ENCODE measurements around the gene DACT1.

The DACT1 gene

DNA sequence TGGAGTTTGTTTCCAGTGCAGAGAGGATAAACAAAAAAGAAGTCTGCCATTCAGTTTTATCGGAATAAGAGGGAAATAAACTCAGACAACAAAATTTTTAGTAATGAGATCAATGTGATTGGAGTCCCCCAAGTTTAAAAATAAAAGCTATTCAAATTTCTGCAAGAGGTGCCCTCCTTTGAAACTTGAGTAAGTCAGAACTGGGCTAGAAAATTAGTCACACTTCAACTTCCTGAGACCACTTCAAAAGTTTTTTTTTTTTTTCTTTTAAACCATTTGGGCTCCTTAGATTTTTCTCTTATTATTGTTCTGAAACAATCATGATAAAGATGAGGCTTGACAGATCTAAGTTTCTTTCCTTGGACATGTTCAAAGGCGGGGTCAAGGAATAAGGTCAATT lies 3.2 kb downstream of the DACT1 start:
- TF ChIP-seq, protein P1, sequence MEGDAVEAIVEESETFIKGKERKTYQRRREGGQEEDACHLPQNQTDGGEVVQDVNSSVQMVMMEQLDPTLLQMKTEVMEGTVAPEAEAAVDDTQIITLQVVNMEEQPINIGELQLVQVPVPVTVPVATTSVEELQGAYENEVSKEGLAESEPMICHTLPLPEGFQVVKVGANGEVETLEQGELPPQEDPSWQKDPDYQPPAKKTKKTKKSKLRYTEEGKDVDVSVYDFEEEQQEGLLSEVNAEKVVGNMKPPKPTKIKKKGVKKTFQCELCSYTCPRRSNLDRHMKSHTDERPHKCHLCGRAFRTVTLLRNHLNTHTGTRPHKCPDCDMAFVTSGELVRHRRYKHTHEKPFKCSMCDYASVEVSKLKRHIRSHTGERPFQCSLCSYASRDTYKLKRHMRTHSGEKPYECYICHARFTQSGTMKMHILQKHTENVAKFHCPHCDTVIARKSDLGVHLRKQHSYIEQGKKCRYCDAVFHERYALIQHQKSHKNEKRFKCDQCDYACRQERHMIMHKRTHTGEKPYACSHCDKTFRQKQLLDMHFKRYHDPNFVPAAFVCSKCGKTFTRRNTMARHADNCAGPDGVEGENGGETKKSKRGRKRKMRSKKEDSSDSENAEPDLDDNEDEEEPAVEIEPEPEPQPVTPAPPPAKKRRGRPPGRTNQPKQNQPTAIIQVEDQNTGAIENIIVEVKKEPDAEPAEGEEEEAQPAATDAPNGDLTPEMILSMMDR (IDR thresholded peaks at IDR 0.05; ENCODE audit: low read depth, low read length): no peak
- no peak overlapping the region for H3K4me3 ChIP-seq (replicated peaks in 1 of 2; ENCODE audit: low read depth in 2 of 2, low read length in 2 of 2)
- no peak for DNase-seq (ENCODE audit: low read depth in 2 of 2)

DNA sequence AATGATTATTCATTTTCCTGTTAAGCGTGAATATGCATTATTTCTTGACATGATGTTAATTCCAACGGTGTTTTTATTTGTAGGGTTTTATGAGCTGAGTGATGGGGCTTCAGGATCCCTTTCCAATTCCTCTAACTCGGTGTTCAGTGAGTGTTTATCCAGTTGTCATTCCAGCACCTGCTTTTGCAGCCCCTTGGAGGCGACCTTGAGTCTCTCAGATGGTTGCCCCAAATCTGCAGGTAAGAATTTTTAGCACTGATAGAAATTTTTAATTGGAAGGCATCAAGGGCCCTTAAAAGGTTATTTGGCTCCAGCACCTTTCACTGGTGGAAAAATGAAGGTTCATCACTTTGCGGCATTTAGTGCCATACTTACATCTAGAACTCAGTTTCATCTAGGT lies 3.7 kb downstream of the DACT1 start:
- DNase-seq (ENCODE audit: low read depth in 2 of 2): no peak

DNA sequence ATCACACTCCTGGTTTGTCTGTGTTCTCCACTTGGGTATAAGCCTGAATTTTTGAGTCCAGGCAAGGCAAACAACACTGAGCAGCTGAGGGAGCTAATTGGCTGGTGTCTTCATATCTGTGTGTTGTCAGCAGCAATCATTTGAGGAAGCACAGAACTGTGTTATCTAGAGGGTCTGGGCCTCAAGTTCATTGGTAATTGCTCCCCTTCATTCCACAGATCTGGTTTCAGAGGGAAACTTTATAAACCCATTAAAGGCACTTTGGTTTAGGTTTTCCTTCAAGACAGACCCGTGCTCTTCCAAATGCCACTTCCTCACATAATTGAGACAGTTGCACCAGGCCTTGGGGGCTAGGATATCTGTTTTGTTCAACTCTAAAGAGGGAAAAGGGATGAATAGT lies 5.6 kb downstream of the DACT1 start:
- DNase-seq (ENCODE audit: low read depth in 2 of 2): no peak
- TF ChIP-seq, protein P1 (IDR thresholded peaks at IDR 0.05; ENCODE audit: low read depth, low read length): no peak
- no peak overlapping the region for H3K4me3 ChIP-seq (replicated peaks in 1 of 2; ENCODE audit: low read depth in 2 of 2, low read length in 2 of 2)

More for the DNA sequence above, 3.7 kb downstream of the DACT1 start:
- TF ChIP-seq, protein P1 (IDR thresholded peaks at IDR 0.05; ENCODE audit: low read depth, low read length): peak; percentile 34
- H3K4me3 ChIP-seq (replicated peaks in 1 of 2; ENCODE audit: low read depth in 2 of 2, low read length in 2 of 2): no peak overlapping the region

DNA sequence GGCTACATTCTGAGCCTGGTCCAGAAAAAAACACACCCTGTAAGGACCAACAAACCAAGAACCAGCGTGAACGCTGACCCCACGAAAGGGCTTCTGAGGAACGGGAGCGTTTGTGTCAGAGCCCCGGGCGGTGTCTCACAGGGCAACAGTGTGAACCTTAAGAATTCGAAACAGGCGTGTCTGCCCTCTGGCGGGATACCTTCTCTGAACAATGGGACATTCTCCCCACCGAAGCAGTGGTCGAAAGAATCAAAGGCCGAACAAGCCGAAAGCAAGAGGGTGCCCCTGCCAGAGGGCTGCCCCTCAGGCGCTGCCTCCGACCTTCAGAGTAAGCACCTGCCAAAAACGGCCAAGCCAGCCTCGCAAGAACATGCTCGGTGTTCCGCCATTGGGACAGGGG lies 7.9 kb downstream of the DACT1 start:
- H3K4me3 ChIP-seq (replicated peaks in 1 of 2; ENCODE audit: low read depth in 2 of 2, low read length in 2 of 2): no peak overlapping the region
- TF ChIP-seq, protein P1 (IDR thresholded peaks at IDR 0.05; ENCODE audit: low read depth, low read length): no peak
- no peak for DNase-seq (ENCODE audit: low read depth in 2 of 2)

DNA sequence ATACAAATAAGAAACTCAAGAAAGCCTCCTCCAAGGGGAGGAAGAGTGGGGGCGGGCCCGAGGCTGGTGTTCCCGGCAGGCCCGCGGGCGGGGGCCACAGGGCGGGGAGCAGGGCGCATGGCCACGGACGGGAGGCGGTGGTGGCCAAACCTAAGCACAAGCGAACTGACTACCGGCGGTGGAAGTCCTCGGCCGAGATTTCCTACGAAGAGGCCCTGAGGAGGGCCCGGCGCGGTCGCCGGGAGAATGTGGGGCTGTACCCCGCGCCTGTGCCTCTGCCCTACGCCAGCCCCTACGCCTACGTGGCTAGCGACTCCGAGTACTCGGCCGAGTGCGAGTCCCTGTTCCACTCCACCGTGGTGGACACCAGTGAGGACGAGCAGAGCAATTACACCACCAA lies 8.7 kb downstream of the DACT1 start:
- DNase-seq (ENCODE audit: low read depth in 2 of 2): no peak
- no peak overlapping the region for H3K4me3 ChIP-seq (replicated peaks in 1 of 2; ENCODE audit: low read depth in 2 of 2, low read length in 2 of 2)
- TF ChIP-seq, protein P1 (IDR thresholded peaks at IDR 0.05; ENCODE audit: low read depth, low read length): no peak

DNA sequence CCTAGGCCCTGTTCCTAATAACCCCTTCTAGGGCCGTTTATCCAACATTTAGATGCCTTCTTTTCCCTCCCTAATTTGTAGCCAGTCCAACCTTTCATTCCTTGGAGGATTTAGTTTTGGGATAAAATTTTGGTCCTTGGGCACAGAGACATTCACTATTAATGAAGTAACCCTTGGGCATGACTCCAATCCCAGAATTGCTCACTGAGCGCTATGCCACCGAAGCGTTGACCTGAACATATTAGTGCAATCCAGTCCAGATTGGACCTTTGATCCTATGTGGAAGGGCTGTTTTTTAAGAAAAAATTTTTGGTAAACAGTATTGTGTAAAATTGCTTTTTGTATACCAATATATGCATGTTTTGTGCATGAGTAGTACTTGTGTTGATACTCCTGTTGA lies 10.0 kb downstream of the DACT1 start:
- no peak overlapping the region for H3K4me3 ChIP-seq (replicated peaks in 1 of 2; ENCODE audit: low read depth in 2 of 2, low read length in 2 of 2)
- TF ChIP-seq, protein P1 (IDR thresholded peaks at IDR 0.05; ENCODE audit: low read depth, low read length): no peak
- DNase-seq (ENCODE audit: low read depth in 2 of 2): no peak

DNA sequence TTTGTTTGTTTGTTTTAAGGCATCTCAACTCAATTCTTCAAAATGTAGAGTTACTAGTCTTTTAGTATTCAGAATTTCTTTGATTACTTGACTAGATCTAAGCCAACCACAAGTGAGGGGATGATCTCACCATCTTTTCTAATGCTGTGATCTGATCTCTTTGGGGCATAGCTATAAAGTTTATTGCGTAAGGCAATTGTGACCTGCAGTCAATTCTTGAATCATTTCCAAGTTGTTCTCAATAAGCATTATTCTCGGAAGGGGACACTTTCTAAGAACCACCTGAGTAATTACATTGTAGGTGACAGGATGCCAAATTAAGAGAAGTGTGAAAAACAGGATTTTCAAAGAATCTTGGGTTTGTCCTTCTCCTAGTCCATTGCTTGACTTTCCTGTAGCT lies 13.1 kb downstream of the DACT1 start:
- no peak for DNase-seq (ENCODE audit: low read depth in 2 of 2)
- TF ChIP-seq, protein P1 (IDR thresholded peaks at IDR 0.05; ENCODE audit: low read depth, low read length): no peak
- no peak overlapping the region for H3K4me3 ChIP-seq (replicated peaks in 1 of 2; ENCODE audit: low read depth in 2 of 2, low read length in 2 of 2)

Measured in cardiac fibroblast (primary cell).